Daoy (cell line): ENCODE measurements around the gene NHS. TPM values are rescaled to one million over a fixed set of nuclear protein-coding genes. Genes with fewer than 3 reads are reported as not detected.

Experiments
- DNase-seq: peaks from one replicate; pipeline ENCODE4 v3.0.0-alpha.2; 2015; ENCODE audit warnings: low read depth
- total RNA-seq: library from RNA; depleted of rRNA; stranded (reverse); fragments of >200 nt; shearing (Covaris generic); gene quantifications from 2 replicates; pipeline ENCODE4 v1.2.3, GENCODE V29; 2014; rRNA removed

The NHS gene
- total RNA-seq: 1.1 and 1.3 TPM in 2 replicates

DNA sequence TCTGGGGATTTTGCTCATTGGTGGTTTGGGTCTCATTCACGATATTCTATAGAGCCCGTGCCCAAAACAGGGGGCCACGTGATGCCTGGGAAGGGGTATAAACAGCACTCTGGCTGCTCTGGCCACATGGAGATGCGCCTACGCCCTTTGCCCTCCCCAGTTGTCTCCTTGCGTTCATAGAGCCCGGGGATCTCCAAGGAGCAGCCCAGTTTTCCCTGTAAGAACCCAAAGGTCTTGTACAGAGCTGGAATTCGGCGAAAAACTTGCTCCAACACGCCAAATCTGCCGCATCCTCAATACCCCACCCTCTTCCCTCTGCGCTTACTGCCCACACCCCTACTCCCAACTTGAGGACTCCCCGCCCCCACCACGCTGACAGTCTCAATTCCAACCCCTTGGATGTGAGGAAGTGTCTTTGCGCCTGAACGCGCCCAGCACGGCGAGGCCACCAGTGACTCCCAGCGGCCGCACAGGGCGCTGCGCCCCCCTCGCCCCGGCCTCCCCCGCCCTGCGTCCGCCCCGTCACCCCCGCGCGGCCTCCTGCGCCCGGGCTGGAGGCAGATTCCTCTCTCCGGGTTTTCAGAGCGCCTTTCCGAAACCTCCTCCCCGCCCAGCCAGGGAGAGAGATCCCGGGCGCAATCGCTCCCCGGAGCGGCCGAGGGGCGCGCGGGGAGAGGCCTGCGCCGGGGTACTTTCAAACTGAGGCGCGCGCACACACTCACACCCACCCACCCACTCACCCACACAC, at the start of gene NHS:
NHS (plus strand) TSS at position 582 of the 748 bp plus-strand sequence. CDS start 558 bp downstream, outside the sequence.
- peak; percentile 85 for DNase-seq

DNA sequence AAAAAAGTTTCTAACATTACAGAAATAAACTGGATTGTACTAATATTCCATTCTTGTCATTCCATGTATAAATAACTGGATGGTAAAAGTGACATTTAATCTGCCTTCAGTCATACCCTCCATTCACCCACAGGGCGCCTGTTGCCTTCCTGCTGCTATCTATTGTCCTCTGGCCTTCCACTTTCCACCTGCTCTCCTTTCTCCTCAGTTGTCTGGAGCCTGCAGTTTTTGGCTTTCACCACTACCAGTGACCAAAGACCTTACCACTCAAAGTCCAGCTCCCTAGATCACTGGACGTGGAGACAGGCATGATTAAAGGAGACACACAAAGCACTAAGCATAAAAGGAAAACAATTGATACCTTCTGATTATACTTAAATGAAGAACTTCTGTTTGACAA, 46.2 kb upstream of the NHS start:
- no peak for DNase-seq

DNA sequence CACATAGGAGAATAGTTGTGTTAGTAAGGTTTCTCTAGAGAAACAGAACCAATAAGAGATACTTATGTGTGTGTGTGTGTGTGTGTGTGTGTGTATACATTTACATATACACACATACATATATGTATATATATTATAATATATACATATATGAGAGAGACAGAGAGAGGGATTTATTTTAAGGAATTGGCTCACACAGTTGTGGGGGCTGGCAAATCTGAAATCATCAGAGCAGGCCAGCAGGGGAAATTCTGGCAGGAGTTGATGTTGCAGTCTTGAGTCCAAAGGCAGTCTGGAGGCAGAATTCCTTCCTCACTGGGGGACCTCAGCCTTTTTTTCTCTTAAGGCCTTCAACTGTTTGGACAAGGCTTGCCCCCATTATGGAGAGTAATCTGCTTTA, 38.6 kb upstream of the NHS start:
- DNase-seq: no peak

DNA sequence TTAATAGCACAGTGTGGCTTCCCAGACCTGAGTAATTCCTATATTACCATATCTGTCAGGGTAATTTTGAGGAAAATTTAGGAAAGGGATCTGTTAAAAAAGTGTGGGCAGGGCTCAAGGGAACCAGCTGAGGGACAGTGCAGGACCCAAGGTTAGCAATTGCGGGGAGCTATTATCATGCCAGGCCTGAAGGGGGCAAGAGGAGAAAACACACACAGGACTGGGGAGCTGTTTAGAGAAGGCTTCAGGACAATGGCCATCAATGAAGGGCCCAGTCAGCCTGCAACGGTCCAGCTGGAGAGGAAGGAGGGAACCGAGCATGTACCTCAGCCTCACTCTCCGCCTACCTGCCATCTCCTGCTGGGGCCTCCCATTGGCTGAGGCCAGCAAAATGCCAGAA, 19.0 kb upstream of the NHS start:
- DNase-seq: no peak

DNA sequence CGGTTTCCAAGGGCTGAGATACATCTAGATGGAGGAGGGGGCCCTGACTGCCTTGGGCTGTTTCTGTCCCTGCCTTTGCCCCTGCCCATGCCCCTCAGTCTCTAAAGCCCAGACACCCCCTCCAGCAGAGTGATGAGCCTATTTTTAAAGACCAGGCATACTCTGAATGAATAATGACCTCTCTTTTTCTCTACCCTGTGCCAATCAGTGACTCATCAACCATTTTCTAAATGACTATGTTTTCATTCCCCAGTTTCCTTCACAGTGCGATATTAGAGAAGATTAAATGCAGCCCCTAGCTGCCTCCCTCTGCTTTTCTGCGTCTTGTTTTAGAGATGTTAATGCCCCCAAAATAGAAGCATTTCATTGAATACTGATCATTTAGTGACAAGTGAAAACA, 15.5 kb upstream of the NHS start:
- peak; percentile 19 for DNase-seq

DNA sequence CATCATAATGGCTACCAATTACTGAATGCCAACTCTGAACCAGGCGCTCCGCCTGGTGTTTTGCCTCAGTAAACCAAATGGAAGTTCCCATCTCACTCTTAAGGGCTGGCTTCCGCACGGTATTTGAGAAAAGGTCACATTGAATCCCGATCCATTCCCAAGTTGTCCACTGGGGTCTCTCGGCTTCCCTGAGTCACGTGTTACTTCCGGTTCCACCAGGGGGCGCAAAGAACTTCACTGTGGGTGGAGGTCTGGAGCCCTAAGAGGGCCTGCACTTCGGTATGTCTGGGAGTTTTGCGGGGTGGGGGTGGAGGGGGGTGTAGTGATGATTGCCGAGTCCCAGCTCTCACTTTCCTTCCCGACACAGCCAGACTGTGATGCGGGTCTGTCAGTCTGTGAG, 13.4 kb upstream of the NHS start:
- no peak for DNase-seq

DNA sequence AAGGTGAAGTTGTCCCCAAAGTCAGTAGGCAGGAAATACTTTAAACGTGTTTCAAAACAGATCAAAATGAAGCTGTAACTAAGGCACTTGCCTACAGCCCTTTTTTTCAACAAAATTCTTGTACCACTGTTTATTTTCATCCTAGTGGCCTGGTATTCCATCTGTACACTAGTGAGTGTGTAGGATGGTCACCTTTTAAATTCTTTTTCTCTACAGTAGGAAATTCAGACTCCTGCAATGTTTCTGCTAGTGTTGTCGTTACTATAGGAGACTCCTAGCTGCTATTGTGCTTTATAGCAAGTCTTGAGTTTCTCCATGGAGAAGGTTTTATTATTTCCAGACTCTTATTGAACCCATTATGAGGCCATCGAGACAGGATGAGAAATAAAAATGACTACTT, 7.0 kb upstream of the NHS start:
- no peak for DNase-seq

DNA sequence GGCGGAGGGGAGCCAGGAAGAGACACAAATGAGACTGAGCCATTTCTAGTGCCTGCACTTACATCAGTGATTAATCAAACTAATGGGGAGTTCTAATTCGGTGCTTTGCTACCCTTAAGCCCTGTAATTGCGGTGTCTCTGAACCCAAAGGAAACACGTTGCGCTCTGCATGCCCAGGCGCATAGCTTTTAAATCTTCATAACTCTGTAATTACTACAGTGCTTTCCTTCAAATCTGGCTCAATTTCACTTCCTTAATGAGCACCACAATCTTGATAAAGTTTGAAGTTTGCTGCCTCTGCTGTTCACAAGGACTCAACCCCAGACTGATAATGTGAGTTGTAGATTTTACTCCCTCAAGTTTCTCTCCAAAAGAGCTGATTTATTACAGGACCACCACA, 5.7 kb upstream of the NHS start:
- no peak for DNase-seq

DNA sequence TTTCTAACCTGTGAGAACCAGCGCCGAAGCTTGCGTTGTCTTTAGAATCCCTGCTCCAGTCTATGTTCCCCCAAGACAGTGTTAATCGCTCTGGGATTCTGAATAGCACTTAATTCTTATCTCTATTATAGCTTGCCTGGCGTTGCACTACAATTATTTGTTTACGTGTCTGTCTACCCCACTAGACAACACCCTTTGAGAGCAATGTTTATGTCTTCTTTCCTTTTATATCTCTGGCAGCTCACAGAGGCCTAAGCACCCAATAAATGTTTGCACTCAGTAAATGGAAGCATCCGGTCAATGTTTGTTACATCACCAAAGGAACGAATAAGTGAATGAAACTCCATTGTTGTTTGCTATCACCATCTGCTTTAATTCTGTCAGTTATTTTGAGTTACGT, 4.8 kb upstream of the NHS start:
- no peak for DNase-seq

DNA sequence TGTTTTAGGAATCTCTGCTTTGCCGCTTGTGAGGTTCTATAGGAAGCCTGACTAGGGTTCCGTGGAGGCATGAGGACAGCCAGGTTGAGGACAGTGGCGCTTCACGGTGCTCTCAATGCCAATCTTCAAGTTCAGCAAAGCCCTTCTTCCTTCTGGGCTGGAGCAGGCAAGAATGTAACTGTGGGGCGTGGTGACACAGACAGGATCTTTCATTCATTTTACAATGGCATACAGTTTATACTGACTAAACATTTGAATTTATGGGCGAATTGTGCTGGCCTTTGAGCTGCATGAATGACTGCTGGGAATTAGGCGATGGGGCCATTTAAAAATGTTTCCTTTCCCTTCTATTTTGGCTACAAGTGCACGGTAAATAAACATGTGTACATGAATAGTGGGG, 2.9 kb upstream of the NHS start:
- DNase-seq: no peak

DNA sequence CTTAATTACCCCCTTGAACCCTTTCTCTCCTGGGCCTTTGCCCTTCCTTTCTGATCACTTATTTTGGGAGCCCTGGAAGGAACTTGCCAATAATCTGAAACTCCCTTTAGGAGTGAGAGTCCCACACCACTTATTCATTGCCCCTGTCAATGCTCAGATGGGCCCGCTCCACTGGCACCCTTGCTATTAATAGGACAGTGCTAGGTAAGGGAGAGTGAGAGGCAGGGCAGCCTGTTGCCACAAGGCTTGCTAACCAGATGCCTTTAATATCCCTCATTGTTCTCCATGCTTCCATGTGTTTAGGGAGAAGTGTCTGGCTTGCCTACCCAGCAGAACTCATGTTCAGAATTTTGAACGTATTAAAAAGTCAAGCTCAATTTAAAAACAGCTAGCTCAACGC, 1.7 kb upstream of the NHS start:
- no peak for DNase-seq

DNA sequence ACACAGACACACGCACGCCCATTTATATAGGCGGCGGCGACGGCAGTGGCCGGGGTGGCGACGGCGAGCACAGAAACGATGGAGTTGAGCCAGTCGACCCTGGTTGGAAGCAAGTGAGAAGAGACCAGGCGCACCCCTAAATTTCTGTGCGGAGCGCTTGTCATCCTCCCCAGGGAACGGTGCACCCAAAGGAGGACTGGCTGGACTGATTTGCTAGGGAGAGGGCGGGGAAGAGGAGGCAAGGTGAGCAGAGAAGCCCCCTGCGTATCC, 302 bp downstream of the NHS start:
- no peak for DNase-seq

DNA sequence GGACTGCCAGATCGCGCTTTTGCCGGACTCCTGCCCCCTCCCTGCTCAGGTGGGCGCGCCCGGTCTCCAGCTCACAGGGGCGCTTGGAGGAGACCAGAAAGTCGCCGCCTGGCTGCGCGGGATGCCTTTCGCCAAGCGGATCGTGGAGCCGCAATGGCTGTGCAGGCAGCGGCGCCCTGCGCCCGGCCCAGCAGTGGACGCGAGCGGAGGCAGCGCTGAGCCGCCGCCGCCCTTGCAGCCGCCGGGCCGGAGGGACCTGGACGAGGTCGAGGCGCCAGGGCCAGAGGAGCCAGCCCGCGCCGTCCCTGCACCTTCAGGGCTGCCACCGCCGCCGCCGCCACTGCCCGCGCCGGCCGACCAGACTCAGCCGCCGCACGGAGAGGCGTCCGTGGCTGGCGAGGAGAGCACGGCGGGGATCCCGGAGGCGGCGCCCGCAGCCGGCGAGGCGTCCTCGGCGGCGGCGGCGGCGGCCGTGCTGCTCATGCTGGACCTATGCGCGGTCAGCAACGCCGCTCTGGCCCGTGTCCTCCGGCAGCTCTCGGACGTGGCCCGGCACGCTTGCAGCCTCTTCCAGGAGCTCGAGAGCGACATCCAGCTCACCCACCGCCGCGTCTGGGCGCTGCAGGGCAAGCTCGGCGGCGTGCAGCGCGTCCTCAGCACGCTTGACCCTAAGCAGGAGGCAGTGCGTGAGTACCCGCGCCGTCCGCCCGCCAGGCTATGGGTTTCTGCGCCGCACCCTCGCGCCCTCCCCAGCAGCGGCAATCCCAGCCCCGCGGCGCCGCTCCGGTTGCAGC, 834 bp downstream of the NHS start:
- DNase-seq: peak; percentile 27

DNA sequence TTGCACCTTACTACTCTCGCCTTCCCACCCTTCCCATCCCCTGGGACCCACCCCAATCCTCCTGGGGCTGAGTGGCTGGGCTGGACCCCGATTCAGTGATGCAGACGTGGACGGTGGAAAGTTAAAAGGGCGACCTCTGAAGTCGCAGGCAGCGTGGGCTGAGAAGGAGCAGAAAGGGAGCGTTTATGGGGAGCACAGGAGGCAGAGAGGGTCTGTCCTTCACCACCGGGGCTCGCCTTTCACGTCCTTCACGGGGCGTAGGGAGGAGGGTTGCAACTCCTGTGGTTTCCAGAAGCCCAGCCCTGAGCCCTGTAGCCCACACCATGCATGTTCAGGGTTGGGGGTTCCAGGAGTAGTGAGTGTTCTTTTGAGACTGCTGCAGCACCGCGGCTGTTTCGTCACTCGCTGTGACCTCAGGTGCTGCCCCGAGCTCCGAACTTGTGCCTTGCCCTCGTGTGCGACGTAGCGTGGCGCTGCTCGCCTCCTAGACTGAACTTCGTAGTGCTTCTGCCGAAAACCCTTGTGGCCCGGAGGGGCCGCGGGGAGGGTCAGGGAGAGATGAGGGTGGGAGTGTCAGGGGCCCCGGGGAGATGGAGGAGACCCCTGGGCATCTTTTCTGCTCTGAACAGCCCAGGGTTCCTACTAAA, 1.6 kb downstream of the NHS start:
- DNase-seq: peak; percentile 21

DNA sequence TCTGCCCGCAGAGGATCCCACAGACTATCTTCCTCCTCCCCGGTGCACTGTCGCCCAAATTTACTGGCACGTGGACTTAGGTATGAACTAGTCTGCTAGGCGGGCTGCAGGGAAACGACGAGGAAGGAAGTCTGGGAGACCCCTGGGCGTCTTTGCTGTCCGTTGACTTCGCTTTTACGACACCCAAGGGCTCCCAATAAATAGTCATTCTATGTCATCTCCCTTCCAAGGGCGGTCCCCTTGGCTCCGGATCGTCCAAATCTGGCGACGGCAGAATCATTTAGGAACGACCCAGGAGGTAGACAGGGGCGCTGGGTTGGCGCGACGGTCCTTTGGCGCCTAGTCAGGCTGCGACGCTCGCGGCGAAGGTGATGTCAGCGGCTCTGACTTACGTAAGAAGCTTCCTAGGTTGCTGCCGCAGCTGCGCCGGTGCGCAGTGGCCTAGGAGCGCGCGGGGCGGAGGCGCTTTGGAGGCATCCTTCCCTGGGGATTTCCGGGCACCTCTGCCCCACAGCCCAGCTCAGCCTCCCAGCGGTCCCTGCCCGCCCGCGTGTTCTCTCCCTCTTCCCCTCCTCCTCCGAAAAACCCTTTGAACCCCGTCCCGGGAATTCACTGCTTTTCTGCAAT, 2.2 kb downstream of the NHS start:
- peak; percentile 69 for DNase-seq

DNA sequence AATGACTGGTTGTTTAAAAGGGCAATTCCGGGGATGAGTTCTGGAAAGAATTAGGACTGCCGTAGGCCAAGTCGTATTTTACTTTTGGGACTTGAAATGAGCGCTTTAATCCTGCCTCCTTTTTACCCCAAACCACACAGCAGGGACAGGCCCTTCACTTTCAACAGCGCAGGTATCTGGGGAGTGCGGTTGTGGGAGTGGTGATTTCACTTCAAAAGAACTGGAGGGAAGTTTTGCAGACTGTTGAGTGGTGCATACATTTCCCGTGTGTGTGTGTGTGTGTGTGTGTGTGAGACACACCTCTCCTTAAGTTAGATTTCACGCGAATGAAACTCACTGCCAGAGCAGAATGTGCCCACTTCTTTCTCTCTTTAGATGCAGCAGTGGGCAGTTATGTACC, 2.8 kb downstream of the NHS start:
- no peak for DNase-seq

DNA sequence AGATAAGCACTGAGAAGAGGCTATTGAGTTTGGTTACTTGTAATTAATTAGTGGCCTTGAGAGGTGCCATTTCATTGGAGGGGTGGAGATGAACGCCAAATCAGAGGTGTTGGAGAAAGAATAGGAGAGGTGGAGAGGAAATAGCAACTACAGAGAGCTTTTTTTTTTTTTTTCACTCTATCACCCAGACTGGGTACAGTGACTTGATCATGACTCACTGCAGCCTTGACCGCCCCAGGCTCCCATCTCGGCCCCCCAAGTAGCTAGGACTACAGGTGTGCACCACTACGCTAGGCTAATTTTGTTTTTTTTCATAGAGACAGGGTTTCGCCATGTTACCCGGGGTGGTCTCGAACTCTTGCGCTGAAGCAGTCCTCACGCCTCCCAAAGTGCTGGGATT, 5.2 kb downstream of the NHS start:
- DNase-seq: peak; percentile 30

DNA sequence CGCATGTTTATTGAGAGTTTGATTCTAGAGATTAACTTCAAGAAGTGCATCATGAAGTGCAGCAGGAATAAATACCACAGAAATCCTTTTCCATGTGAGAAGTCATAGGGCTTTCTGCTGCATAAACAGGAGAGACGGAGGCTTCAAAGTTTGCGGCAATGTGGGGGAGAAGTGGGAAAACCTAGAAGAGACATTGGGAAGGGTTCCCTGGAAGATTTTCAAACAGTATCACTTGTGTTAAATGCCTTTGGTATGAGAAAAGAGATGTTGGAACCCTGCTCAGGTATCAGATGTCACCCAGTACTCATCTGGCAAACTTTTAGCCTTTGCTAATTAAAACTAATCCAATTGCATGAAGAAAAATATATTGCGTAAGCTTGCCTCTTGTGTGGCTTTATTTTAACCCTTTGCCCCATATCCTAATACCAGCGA, 15.4 kb downstream of the NHS start:
- DNase-seq: peak; percentile 38

DNA sequence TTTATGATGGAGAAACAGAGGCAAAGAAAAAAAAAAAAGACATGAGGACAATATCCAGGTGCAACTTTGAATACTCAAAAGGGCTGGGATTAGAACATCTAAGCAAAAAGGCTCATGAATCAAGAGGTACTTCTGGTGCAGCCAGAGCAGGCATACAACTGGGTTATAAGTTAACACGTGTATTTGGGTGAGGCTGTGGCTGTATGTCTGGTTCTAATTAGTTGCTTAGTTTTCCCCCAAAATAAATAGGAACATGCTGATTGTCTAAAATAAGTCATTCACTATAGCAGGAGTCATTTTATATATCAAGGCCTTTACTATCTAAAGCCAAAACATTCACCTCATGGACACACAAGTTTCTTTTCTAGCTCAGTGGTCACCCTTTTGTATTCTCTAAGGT, 20.2 kb downstream of the NHS start:
- no peak for DNase-seq

DNA sequence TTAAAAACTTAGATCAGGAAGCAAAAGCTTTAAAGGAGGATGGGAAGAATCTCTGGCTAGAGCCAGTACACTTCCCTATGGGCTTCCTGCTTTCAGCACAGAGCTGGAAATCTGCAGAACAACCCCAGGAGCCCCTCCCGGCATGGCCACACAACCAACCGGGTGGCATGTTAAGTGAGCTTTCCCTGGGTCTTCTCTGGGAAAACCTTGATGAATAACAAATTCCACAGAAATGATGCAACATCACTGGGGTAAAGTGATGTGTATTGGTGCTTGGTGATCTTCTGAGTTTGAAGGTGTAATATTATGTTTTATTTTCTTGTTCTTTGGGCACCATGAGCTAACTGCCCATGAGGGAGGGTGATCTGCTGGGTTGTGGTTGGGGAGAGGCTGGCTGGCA, 22.1 kb downstream of the NHS start:
- DNase-seq: peak; percentile 47

DNA sequence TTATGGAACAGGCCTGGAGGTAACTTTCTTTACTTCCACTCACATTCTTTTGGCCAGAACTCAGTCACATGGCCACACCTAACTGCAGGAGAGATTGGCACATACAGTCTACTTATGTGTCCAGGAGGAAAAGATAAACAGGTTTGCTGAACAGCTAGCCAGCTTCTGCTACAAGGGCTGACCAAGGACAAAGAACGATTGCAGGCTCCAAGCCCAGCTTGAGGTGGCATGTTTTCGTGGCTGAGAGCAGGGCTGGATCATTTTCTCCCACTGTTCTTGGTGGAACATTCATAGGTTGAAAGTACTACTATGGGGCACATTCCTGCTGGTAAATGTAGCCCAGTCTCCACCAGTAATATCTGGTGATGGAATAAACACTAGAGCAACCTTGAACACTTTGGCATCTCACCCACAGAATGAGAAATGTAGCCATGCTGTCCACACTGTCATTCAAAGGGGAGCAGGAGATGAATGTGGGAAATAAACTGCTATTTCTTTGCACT, 28.2 kb downstream of the NHS start:
- DNase-seq: no peak

DNA sequence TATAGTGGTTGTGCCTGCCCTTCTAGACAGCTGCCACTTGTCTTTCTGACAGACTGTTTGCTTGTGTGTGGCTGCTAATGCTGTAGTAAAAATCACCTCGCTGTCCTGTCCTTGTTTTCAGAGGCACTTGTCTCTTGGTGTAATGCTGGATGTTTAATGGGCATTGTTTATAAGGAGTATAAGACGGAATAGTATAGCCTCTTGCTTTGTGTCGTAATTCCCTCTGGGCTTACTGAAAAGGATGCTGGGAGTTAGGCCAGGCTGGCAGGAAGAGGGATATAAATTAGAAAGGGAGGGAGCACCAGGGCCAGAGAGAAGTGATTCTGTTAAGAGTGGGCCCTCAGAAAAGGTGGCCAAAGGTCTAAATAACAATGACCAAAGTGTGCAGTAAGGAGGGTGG, 29.0 kb downstream of the NHS start:
- no peak for DNase-seq
